B cell (primary cell): Measurements from ENCODE around the gene KCTD6. TPM values are rescaled to one million over a fixed set of nuclear protein-coding genes. Genes with fewer than 3 reads are reported as not detected.
A peak's percentile ranks its signal among the peaks of the same experiment; 100 is the strongest.

ENCODE experiments used
- ATAC-seq: fragments of 200-7000 bp; cut with Tn5 transposase; one replicate; pipeline ENCODE4 v1.10.0; 2021; ENCODE audit warnings: low read depth, mild to moderate bottlenecking, moderate number of reproducible peaks, moderate library complexity
- CTCF ChIA-PET: fragments of 350-600 bp; sonication (Branson Sonifier 250); formaldehyde crosslinking; loops from one replicate; lab custom pipeline; 2021; ENCODE audit warnings: antibody characterized with exemption, inconsistent platforms; lab: Charles Lee
- POLR2A ChIA-PET: fragments of 350-600 bp; sonication (Branson Sonifier 250); formaldehyde crosslinking; loops from one replicate; lab custom pipeline; 2021; ENCODE audit warnings: antibody characterized with exemption; lab: Charles Lee
- DNase-seq: peaks from one replicate; pipeline ENCODE4 v3.0.0; 2013
- H2AFZ ChIP-seq: 2 replicates; pipeline ENCODE4 v1.6.1; 2012; ENCODE audit warnings: mild to moderate bottlenecking, low read depth, low read length; ENCODE audit not compliant: insufficient read depth, poor library complexity, severe bottlenecking
- H3K27ac ChIP-seq, 2 donors: 1 replicate in 1 of 2; 2 replicates in 1 of 2; pipeline ENCODE4 v1.5.1; 2012 to 2013; ENCODE audit warnings: low read length in 2 of 2, mild to moderate bottlenecking in 2 of 2, moderate library complexity in 1 of 2
- H3K27me3 ChIP-seq, 4 experiments: fragments of 200-600 bp in 1 of 4; sonication (generic) in 1 of 4; replicated peaks in 1 of 4; 1 replicate in 2 of 4; 2 replicates in 2 of 4; pipeline versions ENCODE4 v1.6.1 to v1.7.0; 2013 to 2016; ENCODE audit warnings: low read length in 3 of 4, mild to moderate bottlenecking in 2 of 4, mixed read lengths in 1 of 4, moderate library complexity in 1 of 4; ENCODE audit not compliant: insufficient read depth in 4 of 4, control insufficient read depth in 3 of 4; ENCODE audit errors: control extremely low read depth in 1 of 4
- H3K36me3 ChIP-seq, 2 experiments: replicated peaks in 1 of 2; 1 replicate in 1 of 2; 2 replicates in 1 of 2; pipeline versions ENCODE4 v1.6.1 to v1.7.1; 2013; ENCODE audit warnings: low read length in 1 of 2; ENCODE audit not compliant: insufficient read depth in 2 of 2, control insufficient read depth in 1 of 2; ENCODE audit errors: control extremely low read depth in 1 of 2, extremely low read depth in 1 of 2
- H3K4me1 ChIP-seq, 2 donors: fragments of 200-600 bp in 1 of 2; sonication (generic) in 1 of 2; 1 replicate in 1 of 2; 2 replicates in 1 of 2; pipeline versions ENCODE4 v1.5.1 to v1.6.1; 2013 to 2017; ENCODE audit warnings: low read length in 2 of 2; ENCODE audit not compliant: control insufficient read depth in 2 of 2, insufficient read depth in 2 of 2
- H3K4me2 ChIP-seq: replicated peaks from 2 replicates; pipeline ENCODE3; 2012; ENCODE audit warnings: mild to moderate bottlenecking, low read depth, low read length; ENCODE audit not compliant: poor library complexity, severe bottlenecking
- H3K4me3 ChIP-seq, 5 experiments: fragments of 200-600 bp in 1 of 5; sonication (generic) in 1 of 5; 1 replicate in 3 of 5; 2 replicates in 2 of 5; pipeline versions ENCODE4 v1.5.1 to v1.7.0; 2011 to 2016; ENCODE audit warnings: low read length in 4 of 5, mild to moderate bottlenecking in 4 of 5, low read depth in 2 of 5, control low read depth in 1 of 5, moderate library complexity in 1 of 5; ENCODE audit not compliant: insufficient read depth in 1 of 5; ENCODE audit errors: control extremely low read depth in 1 of 5, extremely low read depth in 1 of 5
- H3K79me2 ChIP-seq: fragments of 200-600 bp; sonication (generic); one replicate; pipeline ENCODE4 v1.6.0; 2016; ENCODE audit warnings: low read length; ENCODE audit not compliant: control insufficient read depth, insufficient read depth
- H3K9ac ChIP-seq: fragments of 200-600 bp; sonication (generic); 2 replicates; pipeline ENCODE4 v1.6.1; 2017; ENCODE audit warnings: mild to moderate bottlenecking, low read length, moderate library complexity
- H3K9me3 ChIP-seq, 3 donors: one replicate each; pipeline versions ENCODE4 v1.6.1 to v1.7.1; 2013; ENCODE audit warnings: low read length in 2 of 3; ENCODE audit not compliant: control insufficient read depth in 2 of 3, insufficient read depth in 1 of 3; ENCODE audit errors: control extremely low read depth in 1 of 3
- H4K20me1 ChIP-seq: 2 replicates; pipeline ENCODE4 v1.6.0; 2012; ENCODE audit warnings: mild to moderate bottlenecking, low read length; ENCODE audit not compliant: insufficient read depth, control insufficient read depth, poor library complexity, severe bottlenecking
- H3K27ac Mint-ChIP-seq: one replicate; pipeline ENCODE4 v1.8.0; 2021; ENCODE audit warnings: mixed read lengths
- H3K27me3 Mint-ChIP-seq: one replicate; pipeline ENCODE4 v1.8.0; 2021; ENCODE audit warnings: mixed read lengths
- H3K4me1 Mint-ChIP-seq: one replicate; pipeline ENCODE4 v1.8.0; 2021; ENCODE audit warnings: mixed read lengths
- H3K4me3 Mint-ChIP-seq: one replicate; pipeline ENCODE4 v1.8.0; 2021; ENCODE audit warnings: mixed read lengths
- H3K9me3 Mint-ChIP-seq: one replicate; pipeline ENCODE4 v1.8.0; 2022; ENCODE audit warnings: mixed read lengths; ENCODE audit not compliant: insufficient read depth
- CTCF ChIP-seq: fragments of 200-600 bp; IDR thresholded peaks from one replicate; pipeline ENCODE4 v1.8.0; 2022; ENCODE audit warnings: antibody characterized with exemption, mild to moderate bottlenecking
- EZH2 ChIP-seq: IDR thresholded peaks from 2 replicates; pipeline ENCODE4 v1.6.1; 2012; ENCODE audit warnings: borderline replicate concordance, low read depth, mild to moderate bottlenecking, moderate library complexity, low read length; ENCODE audit not compliant: insufficient read depth, poor library complexity, severe bottlenecking
- WGBS: methylation state at CpG from one replicate; pipeline ENCODE4 v1.1.5; 2013; ENCODE audit warnings: missing lambda C conversion rate; ENCODE audit not compliant: insufficient coverage; 5-methylcytosine and 5-hydroxymethylcytosine counted together
- intact Hi-C: fragments of 100-400 bp; cut with micrococcal nuclease; formaldehyde crosslinking; loops from one replicate; pipeline ENCODE4 v1.10.0; 2022
- polyA plus RNA-seq: library from polyadenylated mRNA; depleted of rRNA; stranded (reverse); fragments of >200 nt; gene quantifications from 2 replicates; pipeline ENCODE4 v1.2.3, GENCODE V29; 2012
- total RNA-seq, 2 donors: library from RNA; stranded (reverse); fragments of 120-200 nt in 1 of 2; gene quantifications; 1 replicate in 1 of 2; 2 replicates in 1 of 2; pipeline versions ENCODE4 v1.2.3 to v1.2.4, GENCODE V29; 2013 to 2022

KCTD6 gene
- total and polyA plus RNA-seq, 2 donors (not counting 1 experiment from before 2014, with no cell fraction given) = 7.4 to 14.6 TPM

GRCh38 chr3:58463942-58464271 is 28.0 kb upstream of the KCTD6 start:
- no peaks in the 10 kb centered on the region for H3K9me3 Mint-ChIP-seq
- H3K4me1 Mint-ChIP-seq = peaks cover 7% of the 10 kb centered on the region
- 27% methylated on average over 3 of the region's 5 CpGs for WGBS
- no peaks in the 10 kb centered on the region for H3K36me3 ChIP-seq
- TF ChIP-seq CTCF (no peak), EZH2 (no peak)
- no peak overlapping the region for H3K27ac Mint-ChIP-seq
- peaks cover 0 to under 1% (median 0%) of the 10 kb centered on the region in 3 donors for H3K9me3 ChIP-seq
- H2AFZ ChIP-seq = peak overlapping the region; percentile 52
- ChIA-PET POLR2A (no interaction called here), CTCF (interaction anchor here (0.6 to 1.8 kb wide), 15 partner anchors 8 to 962 kb away, joined by 3 to 8 read pairs (median 5); partner anchors contain the start of genes ACOX2 and KCTD6)
- ATAC-seq (no peak), DNase-seq (no peak)
- no peaks in the 10 kb centered on the region for H3K27me3 ChIP-seq
- peak overlapping the region in 1 of 5 experiments; percentile 35 for H3K4me3 ChIP-seq
- intact Hi-C loops = loop anchor here (1.0 kb wide), 2 partner anchors 27 to 68 kb away; no protein-coding TSS in a partner anchor
- H4K20me1 ChIP-seq = no peaks in the 10 kb centered on the region
- peak overlapping the region; percentile 50 for H3K4me2 ChIP-seq
- H3K27me3 Mint-ChIP-seq = no peaks in the 10 kb centered on the region
- no peak overlapping the region for H3K9ac ChIP-seq
- H3K27ac ChIP-seq = no peak overlapping the region
- peak overlapping the region; percentile 54 for H3K4me3 Mint-ChIP-seq
- peaks cover 7 to 9% of the 10 kb centered on the region in 2 donors for H3K4me1 ChIP-seq
- no peaks in the 10 kb centered on the region for H3K79me2 ChIP-seq

GRCh38 chr3:58464866-58465265 is 27.0 kb upstream of the KCTD6 start:
- H3K9ac ChIP-seq = no peak overlapping the region
- CTCF ChIA-PET = interaction anchor here (1.4 to 1.8 kb wide), 4 partner anchors 9 to 69 kb away, joined by 4 to 8 read pairs (median 7); partner anchors contain the start of gene KCTD6
- H2AFZ ChIP-seq = no peak overlapping the region
- no peak overlapping the region for H3K27ac ChIP-seq
- H3K4me3 ChIP-seq = no peak overlapping the region
- POLR2A ChIA-PET = no interaction called here
- no peaks in the 10 kb centered on the region for H3K27me3 Mint-ChIP-seq
- H3K27me3 ChIP-seq = no peaks in the 10 kb centered on the region
- no peak for DNase-seq
- no peak for TF ChIP-seq EZH2
- no peak for TF ChIP-seq CTCF
- no peaks in the 10 kb centered on the region for H3K9me3 ChIP-seq
- H3K4me3 Mint-ChIP-seq = no peak overlapping the region
- peaks cover 7 to 9% of the 10 kb centered on the region in 2 donors for H3K4me1 ChIP-seq
- peaks cover 7% of the 10 kb centered on the region for H3K4me1 Mint-ChIP-seq
- no peaks in the 10 kb centered on the region for H3K36me3 ChIP-seq
- no CpG with 5 or more reads among the region's 3 CpGs for WGBS
- no peaks in the 10 kb centered on the region for H4K20me1 ChIP-seq
- H3K79me2 ChIP-seq = no peaks in the 10 kb centered on the region
- intact Hi-C loops = no loop called here
- no peak overlapping the region for H3K4me2 ChIP-seq
- no peaks in the 10 kb centered on the region for H3K9me3 Mint-ChIP-seq
- ATAC-seq = no peak
- H3K27ac Mint-ChIP-seq = no peak overlapping the region
